Muscle of arm (tissue), 12 donors: Measurements from ENCODE around the gene CYP11A1. TPM values are rescaled to one million over a fixed set of nuclear protein-coding genes. Genes with fewer than 3 reads are reported as not detected.
A peak's percentile ranks its signal among the peaks of the same experiment; 100 is the strongest.

ENCODE experiments used
- DNase-seq: peaks from one replicate; pipeline ENCODE4 v3.0.0-alpha.2; 2013
- polyA plus RNA-seq, 12 donors: library from polyadenylated mRNA; unstranded; fragments of 120-200 nt; gene quantifications; one replicate each; pipeline ENCODE4 v1.2.1, GENCODE V29; 2013; ENCODE audit not compliant: insufficient read length in 12 of 12

The CYP11A1 gene
- polyA plus RNA-seq, 12 donors = 1.1 to 2.5 (median 1.7) TPM; not detected in 2

- no peak for DNase-seq
Observed at GRCh38 chr15:74303741-74304309, 63.6 kb downstream of the CYP11A1 start.

DNA sequence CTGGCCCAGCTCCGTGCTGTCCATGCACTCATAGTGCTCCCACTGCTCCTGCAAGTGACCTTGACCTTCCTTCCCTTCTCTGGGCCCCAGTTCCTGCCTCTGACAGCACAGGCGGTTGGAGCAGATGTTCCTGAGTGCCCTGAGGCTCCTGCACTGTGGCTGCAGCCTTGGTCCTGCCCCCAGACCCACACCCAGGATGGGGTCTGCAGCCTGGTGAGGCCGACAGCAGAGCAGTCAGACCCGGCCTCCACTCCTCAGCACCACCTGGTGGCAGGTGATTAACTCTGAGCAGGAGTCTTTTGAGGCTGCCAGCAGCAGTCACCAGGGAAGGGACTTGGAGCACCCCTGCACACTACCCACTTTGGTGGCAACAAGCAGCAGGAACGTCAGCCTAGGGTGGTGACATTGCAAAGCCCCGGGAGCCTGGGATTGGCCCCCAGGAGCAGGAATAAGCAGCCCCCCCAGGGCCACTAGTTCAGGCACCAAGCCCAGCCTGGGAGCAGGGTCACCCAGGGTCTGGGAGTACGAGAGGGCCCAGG lies 64.6 kb downstream of the CYP11A1 start:
- DNase-seq = no peak

DNA sequence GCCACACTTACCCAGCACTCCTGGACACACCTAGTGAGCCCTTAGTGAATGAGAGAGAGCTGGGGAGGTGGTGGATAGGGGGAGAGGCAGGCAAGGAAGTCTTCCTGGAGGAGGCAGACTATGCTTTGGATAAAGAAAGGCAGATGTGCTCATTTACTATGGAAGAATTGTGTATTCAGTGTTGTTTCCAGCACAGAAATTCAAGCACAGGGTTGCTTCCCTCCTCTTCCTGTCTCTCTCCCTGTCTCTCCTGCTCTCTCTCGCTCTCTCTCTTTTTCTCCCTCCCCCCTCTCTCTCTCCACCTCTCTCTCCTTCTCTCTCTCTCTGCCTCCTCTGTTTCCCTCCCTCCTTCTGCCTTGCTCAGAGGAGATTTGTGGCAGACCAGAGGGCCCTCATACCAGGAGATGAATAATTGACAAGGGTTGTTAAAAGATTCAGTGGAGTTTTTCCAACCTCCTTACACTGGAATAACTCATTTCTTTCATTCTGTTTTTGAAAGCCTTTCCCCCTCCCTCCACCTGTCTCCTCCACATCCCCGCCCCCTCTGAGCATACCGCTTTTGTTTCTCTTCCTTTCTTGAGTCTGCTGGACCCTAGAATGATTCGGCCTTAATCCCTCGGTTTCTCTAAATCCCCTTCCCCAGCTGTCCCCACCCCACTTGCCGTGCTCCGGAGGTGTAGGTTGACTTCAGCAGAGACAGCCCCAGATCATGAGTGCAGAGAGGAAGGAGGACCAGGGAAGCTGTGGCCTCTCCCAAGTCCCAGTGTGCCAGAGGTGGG lies 65.7 kb downstream of the CYP11A1 start:
- DNase-seq = no peak

DNA sequence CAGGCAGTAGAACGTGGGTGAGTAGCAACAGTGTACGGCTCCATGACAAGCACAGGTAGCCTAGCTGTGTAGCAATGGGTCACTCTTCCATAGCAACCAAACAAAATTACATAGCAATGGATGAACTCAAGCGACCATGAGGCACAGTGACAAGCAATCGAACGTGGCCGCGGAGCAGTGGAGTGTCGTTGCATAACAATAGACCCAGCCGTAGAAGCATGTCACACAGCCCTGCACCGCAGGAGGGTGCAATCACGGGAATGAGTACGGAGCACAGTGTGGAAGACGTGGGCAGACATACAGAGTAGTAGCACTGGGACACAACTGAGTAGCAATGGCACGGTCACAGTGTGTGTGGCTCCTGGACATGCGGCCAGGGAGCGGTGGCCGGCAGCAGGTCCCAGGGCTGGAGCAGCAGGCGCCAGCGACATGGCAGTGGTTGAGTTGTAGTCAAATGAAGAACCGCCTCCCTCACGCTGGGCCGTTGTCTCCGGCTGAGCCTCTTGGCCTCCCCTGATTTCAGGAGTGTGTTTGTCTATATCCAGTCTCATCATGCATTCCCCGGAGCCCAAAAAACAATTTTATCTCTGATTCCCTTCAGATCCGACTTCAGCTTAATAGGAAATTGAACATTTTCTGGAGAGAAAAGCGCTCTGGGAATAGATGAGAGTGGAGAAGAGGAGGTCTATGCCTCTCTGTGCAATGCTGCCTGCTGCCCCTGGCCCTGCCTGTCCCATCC lies 67.2 kb downstream of the CYP11A1 start:
- DNase-seq = no peak

GRCh38 chr15:74297887-74298286 lies 69.6 kb downstream of the CYP11A1 start:
- DNase-seq = no peak

- no peak for DNase-seq
Observed at GRCh38 chr15:74295800-74296199, 71.6 kb downstream of the CYP11A1 start.

- no peak for DNase-seq
Observed at GRCh38 chr15:74294010-74294409, 73.4 kb downstream of the CYP11A1 start.

DNA sequence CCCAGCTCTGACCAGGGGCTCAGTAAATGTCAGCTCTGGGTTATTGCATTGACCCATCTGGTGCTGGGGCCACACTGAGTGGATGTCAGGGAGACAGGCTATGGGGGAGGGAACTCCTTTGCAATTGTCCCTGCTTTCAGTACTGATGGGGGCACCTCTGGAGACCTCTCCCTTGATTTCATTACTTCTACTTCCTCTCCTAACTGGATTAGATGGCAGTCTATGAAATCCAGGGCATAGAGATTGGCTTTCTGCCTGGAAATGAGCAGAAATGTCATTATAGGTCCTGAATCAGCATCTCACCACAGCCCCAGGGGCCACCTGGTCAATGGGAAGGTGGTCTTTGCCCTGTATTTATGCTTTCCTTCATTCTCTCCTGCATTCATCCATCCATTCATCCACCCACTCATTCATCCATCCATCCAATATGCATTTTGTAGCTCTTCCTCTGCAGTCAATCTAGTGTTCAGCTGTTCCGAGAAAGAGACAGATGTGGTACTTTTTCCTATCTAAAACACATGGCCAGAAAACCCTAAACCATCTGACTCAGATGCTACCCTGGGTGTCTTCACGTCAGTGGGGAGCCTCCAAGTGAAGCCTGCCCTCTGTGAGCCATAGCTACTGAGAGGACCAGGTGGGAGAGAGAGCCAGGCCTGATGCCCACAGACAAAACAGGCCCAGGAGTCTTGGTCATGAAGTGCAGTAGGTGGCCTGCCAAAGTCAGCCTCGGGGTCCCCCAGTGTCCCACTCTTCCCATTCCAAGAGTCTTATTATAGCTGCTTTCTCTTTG lies 74.2 kb downstream of the CYP11A1 start:
- no peak for DNase-seq

DNA sequence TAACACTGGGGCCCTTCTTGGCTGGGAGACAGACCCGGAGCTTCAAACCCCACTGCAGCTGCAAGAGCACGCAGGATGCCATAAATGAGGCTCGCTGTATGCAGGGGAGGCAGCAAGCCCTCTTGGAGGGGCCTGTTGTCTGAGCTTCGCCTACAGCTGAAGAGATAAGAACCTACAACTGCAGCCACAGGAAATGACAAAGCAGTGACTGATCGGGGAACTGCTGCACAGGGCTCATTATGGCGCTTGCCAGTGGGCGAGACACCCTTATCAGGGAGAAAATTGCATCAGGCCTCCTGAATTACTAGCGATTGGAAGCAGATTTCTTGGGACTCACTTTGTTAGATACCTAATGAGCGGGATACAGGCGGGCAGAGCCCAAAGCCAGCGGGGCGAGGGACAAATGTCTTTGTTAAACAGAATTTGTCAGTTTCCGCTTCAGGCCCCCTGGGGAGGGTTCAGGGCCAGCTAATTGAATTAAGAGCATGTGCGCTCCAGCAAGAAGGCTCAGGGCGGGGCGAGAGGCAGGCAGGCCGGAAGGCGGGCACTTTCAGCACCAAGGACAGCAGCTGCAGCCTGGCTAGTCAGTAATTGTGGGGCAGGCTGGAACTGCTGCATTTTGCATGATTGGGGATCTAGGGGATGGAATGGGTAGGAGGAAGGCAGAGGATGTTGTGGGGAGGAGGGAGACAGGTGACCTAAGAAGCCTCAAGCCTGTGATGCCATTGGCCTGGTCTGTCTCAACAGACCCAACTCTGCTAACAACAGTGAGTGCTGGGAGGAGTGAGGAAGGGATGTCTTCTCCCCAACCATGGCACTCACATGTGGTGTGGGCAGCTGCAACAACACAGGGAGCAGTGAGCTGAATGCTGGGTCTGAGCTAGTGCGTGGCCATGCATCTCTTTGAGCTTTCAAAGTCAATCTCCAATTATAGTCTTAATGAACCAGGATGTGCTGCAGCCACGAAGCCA lies 76.1 kb downstream of the CYP11A1 start:
- DNase-seq = peak; percentile 86

- no peak for DNase-seq
Observed at GRCh38 chr15:74290645-74291044, 76.8 kb downstream of the CYP11A1 start.

DNA sequence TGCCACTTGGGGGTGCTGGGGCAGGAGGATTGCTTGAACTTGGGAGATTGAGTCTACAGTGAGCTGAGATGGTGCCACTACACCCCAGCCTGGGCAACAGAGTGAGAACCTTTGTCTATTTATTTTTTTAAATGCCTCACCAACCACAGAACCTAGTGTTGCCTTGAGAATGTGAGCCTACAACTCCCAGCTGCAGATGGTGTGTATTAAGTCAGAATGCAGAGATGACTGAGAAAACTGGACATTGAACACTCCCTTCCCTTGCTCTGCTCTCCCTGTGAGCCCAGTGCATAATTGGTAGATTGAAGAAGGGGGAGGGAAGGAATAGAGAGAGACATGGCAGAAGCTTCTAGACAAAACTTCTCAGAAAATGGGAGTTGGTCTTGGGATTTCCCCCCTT lies 77.8 kb downstream of the CYP11A1 start:
- no peak for DNase-seq

Other genes starting within 250 kb of the CYP11A1 start
- 10 to 100 TPM in 1 of 12 donors, 1 to 10 TPM in 10, not detected in 1; 2.8 to 12.0 (median 4.5) TPM for gene ISLR2, start 237.1 kb downstream of the CYP11A1 start, polyA plus RNA-seq
- 100 to 1,000 TPM; 117 to 472 (median 179) TPM for gene ISLR, start 193.9 kb downstream of the CYP11A1 start, polyA plus RNA-seq
- gene STRA6, start 164.9 kb downstream of the CYP11A1 start, polyA plus RNA-seq = 1 to 10 TPM in 7 of 12 donors, under 1 TPM in 3, not detected in 2; 0.71 to 3.4 (median 1.0) TPM
- gene CCDC33, start 131.3 kb downstream of the CYP11A1 start, polyA plus RNA-seq = under 1 TPM in 3 of 12 donors, not detected in 9; 0.17 to 0.36 (median 0.22) TPM
- gene SEMA7A, start 66.3 kb upstream of the CYP11A1 start, polyA plus RNA-seq = 1 to 10 TPM in 11 of 12 donors, not detected in 1; 4.1 to 9.6 (median 5.6) TPM
- 10 to 100 TPM in 11 of 12 donors, not detected in 1; 24.7 to 45.8 (median 32.4) TPM for gene UBL7, start 93.5 kb upstream of the CYP11A1 start, polyA plus RNA-seq
- 10 to 100 TPM in 1 of 12 donors, 1 to 10 TPM in 10, not detected in 1; 3.6 to 17.0 (median 4.9) TPM for gene ARID3B, start 173.6 kb upstream of the CYP11A1 start, polyA plus RNA-seq
- gene CLK3, start 248.2 kb upstream of the CYP11A1 start, polyA plus RNA-seq = 10 to 100 TPM in 11 of 12 donors, not detected in 1; 36.9 to 72.4 (median 45.4) TPM